ENCODE data around the gene SULT2B1. TPM values are rescaled to one million over a fixed set of nuclear protein-coding genes. Genes with fewer than 3 reads are reported as not detected.

SULT2B1 gene
- total and polyA plus RNA-seq, 4 donors = 0.14 to 0.24 TPM; not detected in 2

DNA sequence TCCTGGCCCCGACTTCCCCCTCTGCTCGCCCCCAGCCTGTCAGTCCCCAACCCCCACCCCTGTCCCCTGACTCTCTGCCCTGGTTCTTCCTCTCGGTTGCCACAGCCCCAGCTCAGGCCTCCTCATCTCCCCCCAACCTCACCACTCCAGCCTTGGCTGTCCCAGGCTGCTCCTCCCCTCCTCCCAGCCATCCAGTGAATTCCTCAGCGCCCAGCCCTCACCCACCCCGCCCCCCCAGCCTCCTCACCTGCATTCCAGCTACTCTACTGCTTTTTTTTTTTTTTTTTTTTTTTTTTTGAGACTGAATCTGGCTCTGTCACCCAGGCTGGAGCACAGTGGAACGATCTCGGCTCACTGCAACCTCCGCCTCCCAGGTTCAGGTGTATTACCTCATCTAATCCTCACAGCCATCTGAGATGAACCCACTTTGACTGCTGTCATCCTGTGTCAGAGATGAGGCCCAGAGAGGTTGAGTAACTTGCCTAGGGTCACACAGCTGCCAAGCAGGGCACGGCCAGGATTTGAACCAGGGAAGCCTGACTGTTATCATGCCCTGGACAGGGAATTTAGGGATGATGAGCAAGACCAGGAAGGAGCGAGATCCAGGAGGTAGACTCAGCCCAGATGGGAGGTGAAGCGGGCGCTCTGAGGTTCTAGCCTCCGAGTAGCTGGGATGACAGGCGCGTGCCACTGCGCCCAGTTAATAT is 2.6 kb downstream of the SULT2B1 start:
- H3K4me3 ChIP-seq (ENCODE audit: low read depth in 1 of 3, low read length in 3 of 3) = no peak overlapping the region
- no peaks in the 10 kb centered on the region for H3K9me3 ChIP-seq (ENCODE audit: control insufficient read depth in 4 of 4, low read length in 3 of 4)
- no peak for DNase-seq (ENCODE audit: low spot score)
- no peaks in the 10 kb centered on the region for H3K36me3 ChIP-seq (ENCODE audit: control insufficient read depth in 4 of 4, insufficient read depth in 3 of 4, low read depth in 1 of 4, low read length in 3 of 4)
- 64% methylated on average over 16 of the region's 16 CpGs for WGBS
- TF ChIP-seq NR2F2 (IDR thresholded peaks at IDR 0.05) (no peak), YY1 (IDR thresholded peaks at IDR 0.05) (no peak), FOXA1 (IDR thresholded peaks at IDR 0.05) (no peak), EGR1 (IDR thresholded peaks at IDR 0.05; ENCODE audit: low read depth in 2 of 2) (no peak), HNF4A (conservative IDR thresholded peaks at IDR 0.05) (no peak), HNF4G (IDR thresholded peaks at IDR 0.05) (no peak), GABPA (IDR thresholded peaks at IDR 0.05 in 1 of 2, conservative IDR thresholded peaks at IDR 0.05 in 1 of 2) (no peak), JUND (IDR thresholded peaks at IDR 0.05) (no peak), RXRA (IDR thresholded peaks at IDR 0.05) (no peak), RAD21 (IDR thresholded peaks at IDR 0.05) (no peak), SP1 (IDR thresholded peaks at IDR 0.05) (no peak)
- TF ChIP-seq, protein P1, sequence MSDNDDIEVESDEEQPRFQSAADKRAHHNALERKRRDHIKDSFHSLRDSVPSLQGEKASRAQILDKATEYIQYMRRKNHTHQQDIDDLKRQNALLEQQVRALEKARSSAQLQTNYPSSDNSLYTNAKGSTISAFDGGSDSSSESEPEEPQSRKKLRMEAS (IDR thresholded peaks at IDR 0.05) = no peak
- TF ChIP-seq, protein P2, sequence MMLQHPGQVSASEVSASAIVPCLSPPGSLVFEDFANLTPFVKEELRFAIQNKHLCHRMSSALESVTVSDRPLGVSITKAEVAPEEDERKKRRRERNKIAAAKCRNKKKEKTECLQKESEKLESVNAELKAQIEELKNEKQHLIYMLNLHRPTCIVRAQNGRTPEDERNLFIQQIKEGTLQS (IDR thresholded peaks at IDR 0.05) = no peak
- peaks cover 0 to 6% (median 0%) of the 10 kb centered on the region in 4 donors for H3K27me3 ChIP-seq (ENCODE audit: control insufficient read depth in 4 of 4, insufficient read depth in 4 of 4, low read length in 3 of 4)
- H3K9ac ChIP-seq (ENCODE audit: low read depth in 1 of 2, low read length in 2 of 2) = no peak overlapping the region
- H3K27ac ChIP-seq (ENCODE audit: low read depth in 1 of 2, low read length in 2 of 2) = no peak overlapping the region
- no peaks in the 10 kb centered on the region for H3K4me1 ChIP-seq (ENCODE audit: control insufficient read depth in 4 of 4, insufficient read depth in 4 of 4, low read length in 3 of 4)

DNA sequence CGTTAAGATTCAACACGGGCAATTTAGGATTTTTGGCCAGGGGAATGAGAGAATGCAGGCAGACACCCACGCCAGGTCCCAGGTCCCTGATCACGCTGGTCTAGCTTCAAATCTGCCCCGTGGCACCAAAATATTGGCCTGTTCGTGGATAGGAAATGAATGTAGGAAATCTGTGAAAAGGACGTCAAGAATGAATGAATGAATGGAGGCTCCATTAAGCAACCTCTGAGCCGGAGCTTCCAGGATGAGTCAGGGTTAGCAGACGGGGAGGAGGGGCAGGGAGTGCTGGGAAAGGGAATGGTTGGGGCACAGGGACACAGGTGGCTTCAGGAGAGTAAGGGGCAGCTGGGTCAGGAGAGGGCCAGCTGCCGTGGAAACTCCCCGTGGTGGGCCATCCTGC is 4.2 kb downstream of the SULT2B1 start:
- no peak for DNase-seq (ENCODE audit: low spot score)
- no peaks in the 10 kb centered on the region for H3K36me3 ChIP-seq (ENCODE audit: control insufficient read depth in 4 of 4, insufficient read depth in 3 of 4, low read depth in 1 of 4, low read length in 3 of 4)
- TF ChIP-seq HNF4G (IDR thresholded peaks at IDR 0.05) (no peak), HNF4A (conservative IDR thresholded peaks at IDR 0.05) (no peak), RXRA (IDR thresholded peaks at IDR 0.05) (no peak), FOXA2 (IDR thresholded peaks at IDR 0.05) (no peak), NR2F2 (IDR thresholded peaks at IDR 0.05) (no peak), EGR1 (IDR thresholded peaks at IDR 0.05; ENCODE audit: low read depth in 2 of 2) (no peak), YY1 (IDR thresholded peaks at IDR 0.05) (no peak), TAF1 (conservative IDR thresholded peaks at IDR 0.05) (no peak), FOXA1 (IDR thresholded peaks at IDR 0.05) (no peak), RAD21 (IDR thresholded peaks at IDR 0.05) (no peak), SP1 (IDR thresholded peaks at IDR 0.05) (no peak)
- TF ChIP-seq, protein P3, sequence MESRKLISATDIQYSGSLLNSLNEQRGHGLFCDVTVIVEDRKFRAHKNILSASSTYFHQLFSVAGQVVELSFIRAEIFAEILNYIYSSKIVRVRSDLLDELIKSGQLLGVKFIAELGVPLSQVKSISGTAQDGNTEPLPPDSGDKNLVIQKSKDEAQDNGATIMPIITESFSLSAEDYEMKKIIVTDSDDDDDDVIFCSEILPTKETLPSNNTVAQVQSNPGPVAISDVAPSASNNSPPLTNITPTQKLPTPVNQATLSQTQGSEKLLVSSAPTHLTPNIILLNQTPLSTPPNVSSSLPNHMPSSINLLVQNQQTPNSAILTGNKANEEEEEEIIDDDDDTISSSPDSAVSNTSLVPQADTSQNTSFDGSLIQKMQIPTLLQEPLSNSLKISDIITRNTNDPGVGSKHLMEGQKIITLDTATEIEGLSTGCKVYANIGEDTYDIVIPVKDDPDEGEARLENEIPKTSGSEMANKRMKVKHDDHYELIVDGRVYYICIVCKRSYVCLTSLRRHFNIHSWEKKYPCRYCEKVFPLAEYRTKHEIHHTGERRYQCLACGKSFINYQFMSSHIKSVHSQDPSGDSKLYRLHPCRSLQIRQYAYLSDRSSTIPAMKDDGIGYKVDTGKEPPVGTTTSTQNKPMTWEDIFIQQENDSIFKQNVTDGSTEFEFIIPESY (IDR thresholded peaks at IDR 0.05) = no peak
- TF ChIP-seq, protein P4, sequence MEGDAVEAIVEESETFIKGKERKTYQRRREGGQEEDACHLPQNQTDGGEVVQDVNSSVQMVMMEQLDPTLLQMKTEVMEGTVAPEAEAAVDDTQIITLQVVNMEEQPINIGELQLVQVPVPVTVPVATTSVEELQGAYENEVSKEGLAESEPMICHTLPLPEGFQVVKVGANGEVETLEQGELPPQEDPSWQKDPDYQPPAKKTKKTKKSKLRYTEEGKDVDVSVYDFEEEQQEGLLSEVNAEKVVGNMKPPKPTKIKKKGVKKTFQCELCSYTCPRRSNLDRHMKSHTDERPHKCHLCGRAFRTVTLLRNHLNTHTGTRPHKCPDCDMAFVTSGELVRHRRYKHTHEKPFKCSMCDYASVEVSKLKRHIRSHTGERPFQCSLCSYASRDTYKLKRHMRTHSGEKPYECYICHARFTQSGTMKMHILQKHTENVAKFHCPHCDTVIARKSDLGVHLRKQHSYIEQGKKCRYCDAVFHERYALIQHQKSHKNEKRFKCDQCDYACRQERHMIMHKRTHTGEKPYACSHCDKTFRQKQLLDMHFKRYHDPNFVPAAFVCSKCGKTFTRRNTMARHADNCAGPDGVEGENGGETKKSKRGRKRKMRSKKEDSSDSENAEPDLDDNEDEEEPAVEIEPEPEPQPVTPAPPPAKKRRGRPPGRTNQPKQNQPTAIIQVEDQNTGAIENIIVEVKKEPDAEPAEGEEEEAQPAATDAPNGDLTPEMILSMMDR (IDR thresholded peaks at IDR 0.05; ENCODE audit: low read depth, low read length, missing input control) = no peak
- TF ChIP-seq, protein P5, sequence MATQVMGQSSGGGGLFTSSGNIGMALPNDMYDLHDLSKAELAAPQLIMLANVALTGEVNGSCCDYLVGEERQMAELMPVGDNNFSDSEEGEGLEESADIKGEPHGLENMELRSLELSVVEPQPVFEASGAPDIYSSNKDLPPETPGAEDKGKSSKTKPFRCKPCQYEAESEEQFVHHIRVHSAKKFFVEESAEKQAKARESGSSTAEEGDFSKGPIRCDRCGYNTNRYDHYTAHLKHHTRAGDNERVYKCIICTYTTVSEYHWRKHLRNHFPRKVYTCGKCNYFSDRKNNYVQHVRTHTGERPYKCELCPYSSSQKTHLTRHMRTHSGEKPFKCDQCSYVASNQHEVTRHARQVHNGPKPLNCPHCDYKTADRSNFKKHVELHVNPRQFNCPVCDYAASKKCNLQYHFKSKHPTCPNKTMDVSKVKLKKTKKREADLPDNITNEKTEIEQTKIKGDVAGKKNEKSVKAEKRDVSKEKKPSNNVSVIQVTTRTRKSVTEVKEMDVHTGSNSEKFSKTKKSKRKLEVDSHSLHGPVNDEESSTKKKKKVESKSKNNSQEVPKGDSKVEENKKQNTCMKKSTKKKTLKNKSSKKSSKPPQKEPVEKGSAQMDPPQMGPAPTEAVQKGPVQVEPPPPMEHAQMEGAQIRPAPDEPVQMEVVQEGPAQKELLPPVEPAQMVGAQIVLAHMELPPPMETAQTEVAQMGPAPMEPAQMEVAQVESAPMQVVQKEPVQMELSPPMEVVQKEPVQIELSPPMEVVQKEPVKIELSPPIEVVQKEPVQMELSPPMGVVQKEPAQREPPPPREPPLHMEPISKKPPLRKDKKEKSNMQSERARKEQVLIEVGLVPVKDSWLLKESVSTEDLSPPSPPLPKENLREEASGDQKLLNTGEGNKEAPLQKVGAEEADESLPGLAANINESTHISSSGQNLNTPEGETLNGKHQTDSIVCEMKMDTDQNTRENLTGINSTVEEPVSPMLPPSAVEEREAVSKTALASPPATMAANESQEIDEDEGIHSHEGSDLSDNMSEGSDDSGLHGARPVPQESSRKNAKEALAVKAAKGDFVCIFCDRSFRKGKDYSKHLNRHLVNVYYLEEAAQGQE (IDR thresholded peaks at IDR 0.05) = no peak
- H3K27ac ChIP-seq (ENCODE audit: low read depth in 1 of 2, low read length in 2 of 2) = no peak overlapping the region
- no peak overlapping the region for H3K4me3 ChIP-seq (ENCODE audit: low read depth in 1 of 3, low read length in 3 of 3)
- peaks cover 0 to 6% (median 0%) of the 10 kb centered on the region in 4 donors for H3K27me3 ChIP-seq (ENCODE audit: control insufficient read depth in 4 of 4, insufficient read depth in 4 of 4, low read length in 3 of 4)
- no peaks in the 10 kb centered on the region for H3K4me1 ChIP-seq (ENCODE audit: control insufficient read depth in 4 of 4, insufficient read depth in 4 of 4, low read length in 3 of 4)
- H3K9me3 ChIP-seq (ENCODE audit: control insufficient read depth in 4 of 4, low read length in 3 of 4) = no peaks in the 10 kb centered on the region
- 62% methylated on average over 11 of the region's 11 CpGs for whole genome bisulfite sequencing
- H3K9ac ChIP-seq (ENCODE audit: low read depth in 1 of 2, low read length in 2 of 2) = no peak overlapping the region

All from liver (tissue), 9 donors.